CD4-positive, CD25-positive, alpha-beta regulatory T cell (primary cell): Measurements from ENCODE around the gene CHST3. TPM values are rescaled to one million over a fixed set of nuclear protein-coding genes. Genes with fewer than 3 reads are reported as not detected.

Experiments
- ATAC-seq, 2 donors: fragments of 150-1000 bp; cut with Tn5 transposase; one replicate each; pipeline ENCODE4 v1.10.0; 2021; ENCODE audit warnings: low read depth in 2 of 2, moderate number of reproducible peaks in 2 of 2, moderate library complexity in 1 of 2
- DNase-seq, 3 donors: peaks; one replicate each; pipeline versions ENCODE4 v3.0.0 to v3.0.0-alpha.2; 2012 to 2022; ENCODE audit warnings: mixed read lengths in 1 of 3
- H3K27ac ChIP-seq: one replicate; pipeline ENCODE4 v1.7.0; 2013; ENCODE audit warnings: mild to moderate bottlenecking, low read length; ENCODE audit not compliant: insufficient read depth, poor library complexity, severe bottlenecking
- H3K27me3 ChIP-seq: one replicate; pipeline ENCODE4 v1.7.0; 2013; ENCODE audit warnings: low read length; ENCODE audit not compliant: control insufficient read depth, insufficient read depth
- H3K36me3 ChIP-seq: one replicate; pipeline ENCODE4 v1.7.0; 2013; ENCODE audit warnings: mild to moderate bottlenecking, low read length, moderate library complexity; ENCODE audit not compliant: control insufficient read depth, insufficient read depth
- H3K4me1 ChIP-seq: 2 replicates; pipeline ENCODE4 v1.7.0; 2013; ENCODE audit warnings: mild to moderate bottlenecking, low read length; ENCODE audit not compliant: insufficient read depth, control insufficient read depth, poor library complexity, severe bottlenecking
- H3K4me3 ChIP-seq: one replicate; pipeline ENCODE4 v1.7.0; 2013; ENCODE audit warnings: low read depth, mild to moderate bottlenecking, low read length, moderate library complexity
- H3K9me3 ChIP-seq, 2 experiments: 1 replicate in 1 of 2; 2 replicates in 1 of 2; pipeline ENCODE4 v1.7.0; 2013; ENCODE audit warnings: low read length in 2 of 2, mild to moderate bottlenecking in 1 of 2, moderate library complexity in 1 of 2; ENCODE audit not compliant: control insufficient read depth in 2 of 2
- H3K27ac Mint-ChIP-seq, 3 donors: one replicate each; pipeline ENCODE4 v1.8.0; 2020 to 2022; ENCODE audit warnings: mild to moderate bottlenecking in 3 of 3, mixed read lengths in 3 of 3, moderate library complexity in 2 of 3
- H3K27me3 Mint-ChIP-seq: one replicate; pipeline ENCODE4 v1.8.0; 2022; ENCODE audit warnings: mild to moderate bottlenecking, mixed read lengths
- H3K36me3 Mint-ChIP-seq: one replicate; pipeline ENCODE4 v1.8.0; 2020; ENCODE audit warnings: mixed read lengths
- H3K4me1 Mint-ChIP-seq, 4 donors: one replicate each; pipeline ENCODE4 v1.8.0; 2020 to 2022; ENCODE audit warnings: mixed read lengths in 4 of 4, mild to moderate bottlenecking in 1 of 4
- H3K4me3 Mint-ChIP-seq, 4 donors: one replicate each; pipeline ENCODE4 v1.8.0; 2020 to 2022; ENCODE audit warnings: mild to moderate bottlenecking in 4 of 4, mixed read lengths in 4 of 4, moderate library complexity in 3 of 4
- H3K9me3 Mint-ChIP-seq, 7 donors: one replicate each; pipeline ENCODE4 v1.8.0; 2020 to 2022; ENCODE audit warnings: mixed read lengths in 7 of 7, mild to moderate bottlenecking in 3 of 7, moderate library complexity in 2 of 7
- polyA plus RNA-seq, 4 donors: library from polyadenylated mRNA; unstranded; fragments of 300-500 nt; fragmentation: Illumina TruSeq; gene quantifications; one replicate each; pipeline ENCODE4 v1.2.3, GENCODE V29; 2021
- total RNA-seq: library from RNA; stranded (reverse); gene quantifications from one replicate; pipeline ENCODE4 v1.2.3, GENCODE V29; 2022

Gene CHST3
- total and polyA plus RNA-seq, 5 donors from 2014 or later, result not detected

- Mint-ChIP-seq H3K36me3 (no peaks in the 10 kb centered on the region), H3K4me3 (no peak overlapping the region), H3K27me3 (peaks cover 43% of the 10 kb centered on the region), H3K27ac (peak overlapping the region in 1 of 3 donors; percentile 3), H3K9me3 (peaks cover 0 to 1% (median 0%) of the 10 kb centered on the region in 7 donors), H3K4me1 (peaks cover 3 to 7% (median 6%) of the 10 kb centered on the region in 4 donors)
- Histone ChIP-seq H3K36me3 (no peaks in the 10 kb centered on the region), H3K27ac (no peak overlapping the region), H3K27me3 (peaks cover 2% of the 10 kb centered on the region), H3K4me1 (no peaks in the 10 kb centered on the region), H3K4me3 (no peak overlapping the region), H3K9me3 (no peaks in the 10 kb centered on the region)
- ATAC-seq, result no peak
- DNase-seq, result no peak
Measured at GRCh38 chr10:72024596-72024995, 60.4 kb downstream of the CHST3 start.

- Mint-ChIP-seq H3K36me3 (no peaks in the 10 kb centered on the region), H3K27ac (no peak overlapping the region), H3K27me3 (peaks cover 43% of the 10 kb centered on the region), H3K4me3 (no peak overlapping the region), H3K9me3 (peaks cover 0 to 1% (median 0%) of the 10 kb centered on the region in 7 donors), H3K4me1 (peaks cover 3 to 7% (median 6%) of the 10 kb centered on the region in 4 donors)
- Histone ChIP-seq H3K27me3 (peaks cover 2% of the 10 kb centered on the region), H3K9me3 (no peaks in the 10 kb centered on the region), H3K27ac (no peak overlapping the region), H3K36me3 (no peaks in the 10 kb centered on the region), H3K4me1 (no peaks in the 10 kb centered on the region), H3K4me3 (no peak overlapping the region)
- ATAC-seq (no peak), DNase-seq (no peak)
Measured at GRCh38 chr10:72025400-72025799, 61.2 kb downstream of the CHST3 start.

- no peaks in the 10 kb centered on the region for H3K4me1 ChIP-seq
- DNase-seq (no peak), ATAC-seq (no peak)
- Mint-ChIP-seq H3K27ac (no peak overlapping the region), H3K4me3 (no peak overlapping the region), H3K9me3 (peaks cover 0 to 1% (median 0%) of the 10 kb centered on the region in 7 donors), H3K36me3 (no peaks in the 10 kb centered on the region), H3K4me1 (peaks cover 3 to 6% (median 6%) of the 10 kb centered on the region in 4 donors), H3K27me3 (peaks cover 44% of the 10 kb centered on the region)
- peaks cover 2% of the 10 kb centered on the region for H3K27me3 ChIP-seq
- no peak overlapping the region for H3K27ac ChIP-seq
- no peak overlapping the region for H3K4me3 ChIP-seq
- H3K36me3 ChIP-seq, result no peaks in the 10 kb centered on the region
- H3K9me3 ChIP-seq, result no peaks in the 10 kb centered on the region
Measured at GRCh38 chr10:72025832-72026231, 61.6 kb downstream of the CHST3 start.

GRCh38 chr10:72026278-72027111, 62.3 kb downstream of the CHST3 start:
- H3K4me1 ChIP-seq, result no peaks in the 10 kb centered on the region
- H3K4me3 ChIP-seq, result no peak overlapping the region
- H3K36me3 ChIP-seq, result no peaks in the 10 kb centered on the region
- H3K27ac Mint-ChIP-seq, result peak overlapping the region in 1 of 3 donors; percentile 1
- peaks cover 0 to 1% (median 0%) of the 10 kb centered on the region in 7 donors for H3K9me3 Mint-ChIP-seq
- DNase-seq (no peak), ATAC-seq (no peak)
- peaks cover 49% of the 10 kb centered on the region for H3K27me3 Mint-ChIP-seq
- no peaks in the 10 kb centered on the region for H3K9me3 ChIP-seq
- H3K36me3 Mint-ChIP-seq, result no peaks in the 10 kb centered on the region
- no peak overlapping the region for H3K27ac ChIP-seq
- H3K4me3 Mint-ChIP-seq, result no peak overlapping the region
- H3K27me3 ChIP-seq, result peaks cover 2% of the 10 kb centered on the region
- H3K4me1 Mint-ChIP-seq, result no peaks in the 10 kb centered on the region

GRCh38 chr10:72027498-72027897, 63.3 kb downstream of the CHST3 start:
- ATAC-seq, result no peak

GRCh38 chr10:72029414-72029813, 65.2 kb downstream of the CHST3 start:
- Histone ChIP-seq H3K27me3 (peaks cover 2% of the 10 kb centered on the region), H3K27ac (no peak overlapping the region), H3K4me3 (no peak overlapping the region), H3K9me3 (no peaks in the 10 kb centered on the region), H3K4me1 (no peaks in the 10 kb centered on the region), H3K36me3 (no peaks in the 10 kb centered on the region)
- Mint-ChIP-seq H3K27ac (no peak overlapping the region), H3K9me3 (peaks cover 0 to under 1% (median 0%) of the 10 kb centered on the region in 7 donors), H3K4me3 (no peak overlapping the region), H3K4me1 (no peaks in the 10 kb centered on the region), H3K27me3 (peaks cover 46% of the 10 kb centered on the region), H3K36me3 (no peaks in the 10 kb centered on the region)
- DNase-seq (no peak), ATAC-seq (no peak)

More at GRCh38 chr10:72027498-72027897, 63.3 kb downstream of the CHST3 start:
- peaks cover 0 to 1% (median 0%) of the 10 kb centered on the region in 7 donors for H3K9me3 Mint-ChIP-seq
- DNase-seq, result no peak
- no peaks in the 10 kb centered on the region for H3K4me1 ChIP-seq
- H3K36me3 Mint-ChIP-seq, result no peaks in the 10 kb centered on the region
- H3K27me3 Mint-ChIP-seq, result peaks cover 49% of the 10 kb centered on the region
- H3K27ac Mint-ChIP-seq, result no peak overlapping the region
- H3K9me3 ChIP-seq, result no peaks in the 10 kb centered on the region
- H3K4me1 Mint-ChIP-seq, result no peaks in the 10 kb centered on the region
- H3K36me3 ChIP-seq, result no peaks in the 10 kb centered on the region
- H3K4me3 ChIP-seq, result no peak overlapping the region
- no peak overlapping the region for H3K4me3 Mint-ChIP-seq
- peaks cover 2% of the 10 kb centered on the region for H3K27me3 ChIP-seq
- no peak overlapping the region for H3K27ac ChIP-seq

- Histone ChIP-seq H3K9me3 (no peaks in the 10 kb centered on the region), H3K4me3 (no peak overlapping the region), H3K27ac (no peak overlapping the region), H3K36me3 (no peaks in the 10 kb centered on the region), H3K4me1 (no peaks in the 10 kb centered on the region), H3K27me3 (peaks cover 2% of the 10 kb centered on the region)
- ATAC-seq (no peak), DNase-seq (no peak)
- H3K9me3 Mint-ChIP-seq, result no peaks in the 10 kb centered on the region
- H3K27ac Mint-ChIP-seq, result no peak overlapping the region
- H3K36me3 Mint-ChIP-seq, result no peaks in the 10 kb centered on the region
- H3K27me3 Mint-ChIP-seq, result peaks cover 43% of the 10 kb centered on the region
- no peaks in the 10 kb centered on the region for H3K4me1 Mint-ChIP-seq
- no peak overlapping the region for H3K4me3 Mint-ChIP-seq
Measured at GRCh38 chr10:72030762-72031543, 66.8 kb downstream of the CHST3 start.
